ENCODE results near the gene SHCBP1L. TPM values are rescaled to one million over a fixed set of nuclear protein-coding genes. Genes with fewer than 3 reads are reported as not detected.

SHCBP1L gene
- total and polyA plus RNA-seq, 9 of the 15 experiments (the other 6 are each of a cell fraction or from before 2014, with no cell fraction given) = not detected

- no peak for TF ChIP-seq DACH1 (IDR thresholded peaks at IDR 0.05; ENCODE audit: partially characterized antibody)
- no peak for TF ChIP-seq PML (IDR thresholded peaks at IDR 0.05; ENCODE audit: low read length)
- TF ChIP-seq, protein P1, sequence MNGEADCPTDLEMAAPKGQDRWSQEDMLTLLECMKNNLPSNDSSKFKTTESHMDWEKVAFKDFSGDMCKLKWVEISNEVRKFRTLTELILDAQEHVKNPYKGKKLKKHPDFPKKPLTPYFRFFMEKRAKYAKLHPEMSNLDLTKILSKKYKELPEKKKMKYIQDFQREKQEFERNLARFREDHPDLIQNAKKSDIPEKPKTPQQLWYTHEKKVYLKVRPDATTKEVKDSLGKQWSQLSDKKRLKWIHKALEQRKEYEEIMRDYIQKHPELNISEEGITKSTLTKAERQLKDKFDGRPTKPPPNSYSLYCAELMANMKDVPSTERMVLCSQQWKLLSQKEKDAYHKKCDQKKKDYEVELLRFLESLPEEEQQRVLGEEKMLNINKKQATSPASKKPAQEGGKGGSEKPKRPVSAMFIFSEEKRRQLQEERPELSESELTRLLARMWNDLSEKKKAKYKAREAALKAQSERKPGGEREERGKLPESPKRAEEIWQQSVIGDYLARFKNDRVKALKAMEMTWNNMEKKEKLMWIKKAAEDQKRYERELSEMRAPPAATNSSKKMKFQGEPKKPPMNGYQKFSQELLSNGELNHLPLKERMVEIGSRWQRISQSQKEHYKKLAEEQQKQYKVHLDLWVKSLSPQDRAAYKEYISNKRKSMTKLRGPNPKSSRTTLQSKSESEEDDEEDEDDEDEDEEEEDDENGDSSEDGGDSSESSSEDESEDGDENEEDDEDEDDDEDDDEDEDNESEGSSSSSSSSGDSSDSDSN (IDR thresholded peaks at IDR 0.05; ENCODE audit: borderline replicate concordance in 1 of 2, low read depth in 2 of 2, low read length in 2 of 2) = no peak
- no peak for TF ChIP-seq ZHX1 (conservative IDR thresholded peaks at IDR 0.05; ENCODE audit: low read length)
- TF ChIP-seq POLR2AphosphoS5 (IDR thresholded peaks at IDR 0.05; ENCODE audit: control insufficient read depth, insufficient read depth, low read depth, low read length) = no peak
- no peak for TF ChIP-seq C11orf30 (IDR thresholded peaks at IDR 0.05; ENCODE audit: low read depth)
- TF ChIP-seq STAT5B (CRISPR knock-in tag; IDR thresholded peaks at IDR 0.05) = no peak
- no peak for TF ChIP-seq E2F5 (CRISPR knock-in tag; IDR thresholded peaks at IDR 0.05)
Observed at GRCh38 chr1:183002267-183002666, 49.3 kb upstream of the SHCBP1L start (continued).

All from K562 (cell line).